GM18502 (cell line): ENCODE results near the gene MRPS18A.

Experiments used
- ATAC-seq: cut with Tn5 transposase; IDR thresholded peaks from one replicate; pipeline ENCODE4 v1.9.1; 2021; ENCODE audit warnings: mild to moderate bottlenecking; ENCODE audit not compliant: unreplicated experiment, poor library complexity

Gene MRPS18A

DNA sequence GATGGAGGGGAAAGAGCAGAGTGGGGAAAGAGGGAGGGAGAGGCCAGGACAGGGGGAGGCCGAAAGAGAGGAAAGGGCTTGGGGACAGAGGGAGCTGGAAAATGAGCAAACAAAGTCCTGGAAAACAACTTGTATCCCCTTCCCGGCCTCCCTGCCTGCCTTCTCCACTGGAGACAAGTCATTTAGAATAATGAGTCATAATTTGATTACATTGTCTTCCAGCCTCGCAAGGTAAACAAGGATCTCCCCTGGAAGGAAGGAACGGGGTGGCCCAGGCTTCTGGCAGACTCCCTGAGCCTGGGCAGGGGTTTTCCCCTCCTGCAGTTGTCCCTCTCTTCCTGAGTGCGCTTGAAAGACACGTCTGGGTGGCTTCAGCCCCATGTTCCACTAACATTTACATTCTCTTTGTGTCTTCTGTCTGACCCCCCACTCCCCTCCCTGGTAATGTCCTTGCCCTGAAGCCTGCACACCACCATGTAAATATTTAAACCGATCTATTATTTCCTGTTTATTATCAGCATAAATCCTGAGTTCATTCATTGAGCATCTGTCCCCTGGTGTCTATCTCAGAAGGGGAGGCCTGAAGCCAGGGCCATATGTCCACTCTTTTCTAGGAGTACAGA lies 12.1 kb upstream of the MRPS18A start:
- no peak for ATAC-seq

- ATAC-seq = no peak
These were observed 11.2 kb upstream of the MRPS18A start for GRCh38 chr6:43698584-43699349.

DNA sequence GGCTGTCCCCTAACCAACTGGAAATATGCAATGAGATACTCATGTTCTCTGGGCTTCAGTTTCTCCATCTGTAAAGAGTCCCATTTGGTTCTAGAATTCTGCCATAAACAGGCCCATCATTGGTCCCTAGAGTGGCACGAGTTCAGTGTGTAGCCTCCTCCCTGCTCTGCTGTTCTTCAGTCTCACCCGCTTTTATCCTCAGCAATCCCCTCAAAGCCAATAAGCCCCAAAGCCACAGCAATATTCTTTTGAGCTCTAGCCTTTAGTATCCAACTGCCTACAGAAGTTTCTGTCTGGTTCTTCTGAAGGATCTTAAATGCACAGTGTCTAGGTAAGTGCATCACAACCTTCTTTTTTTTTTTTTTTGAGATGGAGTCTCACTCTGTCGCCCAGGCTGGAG lies 9.8 kb upstream of the MRPS18A start:
- no peak for ATAC-seq

GRCh38 chr6:43695967-43696291 lies 8.3 kb upstream of the MRPS18A start:
- no peak for ATAC-seq

DNA sequence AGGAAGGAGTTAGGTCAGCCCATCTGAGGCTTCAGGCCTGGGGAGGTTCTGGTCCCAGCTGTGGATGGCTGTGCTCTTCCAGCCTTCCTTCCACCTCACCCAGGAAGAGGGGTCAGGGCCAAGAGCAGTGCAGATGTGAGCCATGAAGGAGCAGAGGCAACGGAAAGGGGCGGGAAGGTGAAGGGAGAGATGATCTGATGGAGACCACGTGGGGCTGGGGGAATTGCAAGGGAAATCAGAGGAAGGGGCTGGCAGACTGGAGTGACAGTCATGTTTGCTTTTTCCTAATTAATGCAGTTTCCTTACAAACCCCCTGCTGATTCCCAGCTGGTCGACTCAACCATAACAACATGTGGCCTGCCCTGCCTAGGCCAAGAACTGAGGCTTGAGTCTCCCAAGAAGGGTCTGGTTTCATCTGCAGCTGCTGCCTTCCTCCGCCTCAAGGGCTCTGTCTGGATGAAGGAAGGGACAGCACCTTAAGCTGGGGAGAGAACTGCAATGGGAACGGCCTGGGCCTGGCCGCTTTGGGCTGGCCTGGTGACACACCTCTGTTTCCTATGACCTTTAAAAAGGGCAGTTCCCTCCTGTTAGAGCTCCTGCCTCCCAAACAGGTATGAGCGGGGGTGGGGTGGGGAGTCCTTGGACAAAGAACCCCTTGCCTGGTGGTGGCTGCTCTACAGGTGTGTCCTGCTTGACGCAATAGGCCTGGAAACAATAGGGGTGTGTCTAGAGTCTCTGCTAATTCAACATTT lies 7.8 kb upstream of the MRPS18A start:
- no peak for ATAC-seq

DNA sequence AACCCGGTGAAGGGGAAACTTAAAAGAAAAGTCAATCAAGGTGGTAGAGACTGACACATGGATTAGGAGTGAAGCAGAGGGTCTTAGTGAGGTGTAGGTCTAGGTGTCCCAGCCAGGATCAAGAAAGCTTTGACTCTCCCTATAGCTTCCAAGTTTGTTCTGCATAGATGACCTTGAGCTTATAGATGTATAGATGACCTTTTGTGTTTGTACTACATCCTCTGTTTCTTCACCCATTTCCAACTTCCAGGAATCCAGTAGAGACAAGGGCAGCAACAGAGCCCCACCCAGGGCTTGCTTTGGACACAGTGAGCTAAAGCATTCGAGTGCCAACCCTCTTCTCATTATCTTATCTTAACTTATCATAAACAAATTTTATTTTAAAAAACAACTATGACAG lies 1.8 kb upstream of the MRPS18A start:
- ATAC-seq = no peak

GRCh38 chr6:43687079-43687436 lies 533 bp downstream of the MRPS18A start:
- ATAC-seq = no peak

GRCh38 chr6:43683708-43684455 lies 3.7 kb downstream of the MRPS18A start:
- no peak for ATAC-seq

- ATAC-seq = no peak
These were observed 4.7 kb downstream of the MRPS18A start for GRCh38 chr6:43682724-43683429.

DNA sequence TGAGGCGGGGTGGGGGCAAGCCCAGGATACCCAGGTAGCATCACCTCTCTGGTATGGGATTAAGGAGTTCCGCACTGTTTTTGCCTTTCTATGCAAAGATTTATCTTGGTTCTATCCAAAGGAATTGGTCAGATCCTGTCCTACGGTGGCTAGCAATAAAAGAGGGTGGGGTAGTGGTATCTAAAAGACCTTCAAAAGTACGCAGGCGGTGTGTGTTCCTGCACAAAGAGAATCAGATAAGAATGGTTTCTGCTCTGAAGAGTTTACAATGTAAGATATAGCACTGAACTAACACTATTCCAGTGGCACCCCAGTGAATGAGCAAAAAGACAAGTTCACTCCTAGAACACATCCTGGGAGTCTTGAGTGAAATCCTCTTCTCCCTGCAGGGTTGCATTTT lies 6.3 kb downstream of the MRPS18A start:
- no peak for ATAC-seq

GRCh38 chr6:43680308-43681200 lies 7.0 kb downstream of the MRPS18A start:
- no peak for ATAC-seq

- no peak for ATAC-seq
These were observed 8.5 kb downstream of the MRPS18A start for GRCh38 chr6:43679057-43679456.

- no peak for ATAC-seq
These were observed 9.2 kb downstream of the MRPS18A start for GRCh38 chr6:43678341-43678740.

DNA sequence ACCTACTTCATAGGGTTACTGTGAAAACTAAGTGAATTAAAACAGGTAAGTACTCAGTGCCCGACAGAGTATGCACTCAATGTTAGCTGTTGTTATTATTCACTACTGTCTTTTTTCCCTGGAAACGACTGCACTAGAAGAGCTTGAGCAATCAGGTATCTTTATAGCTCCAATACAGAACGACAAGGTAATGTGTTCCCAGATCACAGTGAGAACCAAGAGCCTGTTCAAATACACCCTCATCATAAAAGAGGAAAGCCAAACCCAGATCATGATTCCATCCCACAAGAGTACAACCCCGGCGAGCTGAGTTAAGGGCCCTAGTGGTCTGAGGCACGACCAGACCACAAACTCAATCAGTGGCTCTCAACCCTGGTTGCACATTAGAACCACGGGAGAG lies 9.8 kb downstream of the MRPS18A start:
- no peak for ATAC-seq

DNA sequence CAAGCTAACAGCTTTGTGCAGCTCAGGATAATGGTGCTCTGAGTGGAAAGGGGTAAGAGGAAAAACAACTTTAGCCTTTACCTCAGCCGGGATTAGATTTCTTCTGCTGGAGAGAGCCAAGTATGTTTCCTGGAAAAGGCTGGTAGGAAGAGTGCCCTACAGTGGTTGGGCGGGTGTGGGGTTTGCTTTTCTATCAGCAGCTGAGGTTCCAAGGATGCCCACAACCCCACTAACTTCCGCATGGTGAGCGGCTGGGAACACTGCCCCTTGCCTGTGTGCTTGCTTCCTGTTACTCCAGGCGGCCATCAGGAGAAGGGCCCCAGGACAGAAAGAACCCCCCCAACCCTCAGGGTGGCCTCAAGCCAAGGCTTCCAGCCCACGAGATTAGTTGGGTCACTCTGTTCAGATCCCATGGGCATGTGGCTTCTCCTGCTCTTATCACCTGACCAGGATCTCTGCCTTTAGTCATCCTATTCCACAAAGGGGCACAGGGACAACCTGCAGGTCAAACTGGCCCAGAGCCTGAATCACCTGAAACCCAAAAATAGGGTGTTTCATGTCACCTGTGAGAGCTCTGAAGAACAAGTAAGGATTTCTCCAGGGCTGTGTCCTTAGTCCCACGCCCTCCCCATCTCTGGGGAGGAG lies 10.5 kb downstream of the MRPS18A start:
- ATAC-seq = no peak

DNA sequence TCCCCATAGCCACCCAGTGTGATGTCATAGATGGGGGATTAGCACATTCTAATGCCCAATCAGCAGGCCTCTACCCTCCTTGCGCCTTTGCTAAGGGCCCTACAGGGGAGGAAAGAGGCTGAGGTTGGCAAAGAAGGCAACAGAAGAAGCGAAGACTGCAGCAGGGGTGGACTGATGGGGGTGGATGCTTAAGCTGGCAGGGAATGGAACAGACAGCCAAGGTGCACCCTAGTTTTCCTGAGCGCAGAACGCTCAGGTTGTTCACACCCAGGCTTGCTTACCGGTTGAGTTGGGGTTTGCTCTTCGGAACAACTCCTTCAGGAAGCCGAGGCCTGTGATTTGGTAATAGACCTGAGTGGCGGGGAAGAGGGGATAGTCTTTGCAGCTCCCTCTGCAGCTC lies 12.7 kb downstream of the MRPS18A start:
- ATAC-seq = no peak

- no peak for ATAC-seq
These were observed 13.3 kb downstream of the MRPS18A start for GRCh38 chr6:43674291-43674690.

DNA sequence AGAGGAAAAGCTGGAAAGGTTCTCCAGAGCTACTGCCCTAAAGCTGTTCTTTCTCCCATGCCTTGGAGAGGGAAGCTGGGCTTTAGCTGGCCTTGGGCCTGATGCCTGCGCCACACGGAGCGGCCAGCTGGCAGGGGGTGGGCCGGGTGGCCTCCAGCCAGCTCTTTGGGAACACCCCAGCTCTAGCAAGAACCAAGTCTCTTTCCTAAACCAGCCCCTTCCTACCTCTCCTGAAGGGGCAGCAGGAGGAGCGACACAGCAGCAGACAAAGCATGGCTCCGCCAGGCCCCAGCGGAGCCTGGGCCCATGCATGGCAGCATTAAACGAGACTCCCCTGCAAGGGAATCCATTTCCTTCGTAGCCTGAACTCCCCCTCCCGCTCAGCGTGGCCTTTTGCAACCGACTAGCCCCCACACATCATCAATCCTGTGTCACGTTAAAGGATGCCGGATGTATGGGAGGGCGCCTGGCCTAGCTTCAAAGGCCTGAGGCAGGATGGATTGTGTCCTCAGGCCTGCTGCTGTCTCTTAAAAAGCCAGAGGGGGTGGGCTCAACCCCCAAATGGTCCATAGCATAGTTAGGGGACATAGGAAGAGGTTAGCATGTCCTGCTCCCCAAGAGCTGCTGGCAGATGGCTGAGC lies 14.0 kb downstream of the MRPS18A start:
- no peak for ATAC-seq
